HEK293 (cell line): ENCODE data around the gene TMEM150C.

Experiments used
- KLF1 ChIP-seq: fragments of 450-650 bp; formaldehyde crosslinking; IDR thresholded peaks from 2 replicates; pipeline ENCODE4 v1.5.1; 2016; ENCODE audit warnings: missing biosample characterization, missing genetic modification characterization
- RBAK ChIP-seq: fragments of 450-650 bp; formaldehyde crosslinking; IDR thresholded peaks from 2 replicates; pipeline ENCODE4 v1.5.1; 2016; ENCODE audit warnings: missing biosample characterization, missing genetic modification characterization
- REPIN1 ChIP-seq: fragments of 450-650 bp; formaldehyde crosslinking; IDR thresholded peaks from 2 replicates; pipeline ENCODE4 v1.5.1; 2017; ENCODE audit warnings: missing biosample characterization, missing genetic modification characterization, low read depth
- ZNF174 ChIP-seq: fragments of 450-650 bp; formaldehyde crosslinking; IDR thresholded peaks from 2 replicates; pipeline ENCODE4 v1.5.0; 2017; ENCODE audit warnings: missing biosample characterization, mild to moderate bottlenecking, missing genetic modification characterization
- TF ChIP-seq, protein P1 (sequence below): fragments of 450-650 bp; formaldehyde crosslinking; IDR thresholded peaks from 2 replicates; pipeline ENCODE4 v1.5.1; 2016; ENCODE audit warnings: missing biosample characterization, missing genetic modification characterization
- TF ChIP-seq, protein P2 (sequence below): fragments of 450-650 bp; IDR thresholded peaks from 2 replicates; pipeline ENCODE4 v1.5.1; 2018; ENCODE audit warnings: missing biosample characterization, missing genetic modification characterization
- TF ChIP-seq, protein P3 (sequence below): IDR thresholded peaks from 2 replicates; pipeline ENCODE4 v1.6.1; 2011; ENCODE audit warnings: mild to moderate bottlenecking, low read depth, low read length, borderline replicate concordance
- TF ChIP-seq, protein P4 (sequence below): fragments of 450-650 bp; formaldehyde crosslinking; IDR thresholded peaks from 2 replicates; pipeline ENCODE4 v1.5.1; 2016; ENCODE audit warnings: missing biosample characterization, missing genetic modification characterization
- TF ChIP-seq, protein P5 (sequence below): fragments of 450-650 bp; formaldehyde crosslinking; IDR thresholded peaks from 2 replicates; pipeline ENCODE4 v1.5.1; 2016; ENCODE audit warnings: missing biosample characterization, missing genetic modification characterization

DNA sequence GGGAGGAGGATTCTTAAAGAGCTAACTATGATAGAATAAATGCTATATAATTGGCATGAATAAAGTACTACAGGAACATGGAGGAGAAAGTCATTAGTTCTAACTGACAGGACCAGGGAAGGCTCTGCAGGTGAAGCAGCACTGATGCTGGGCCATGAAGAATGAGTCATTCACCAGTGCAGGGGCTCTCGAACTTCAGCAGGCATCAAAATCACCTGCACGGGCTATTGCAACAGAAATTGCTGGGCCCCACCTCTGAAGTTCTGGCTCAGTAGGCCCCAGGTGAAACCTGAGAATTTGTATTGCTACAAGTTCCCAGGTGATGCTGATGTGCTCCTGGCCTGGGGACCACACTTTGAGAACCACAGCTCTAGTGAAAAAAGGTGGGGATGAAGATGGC is 33.7 kb downstream of the TMEM150C start:
- TF ChIP-seq, protein P1, sequence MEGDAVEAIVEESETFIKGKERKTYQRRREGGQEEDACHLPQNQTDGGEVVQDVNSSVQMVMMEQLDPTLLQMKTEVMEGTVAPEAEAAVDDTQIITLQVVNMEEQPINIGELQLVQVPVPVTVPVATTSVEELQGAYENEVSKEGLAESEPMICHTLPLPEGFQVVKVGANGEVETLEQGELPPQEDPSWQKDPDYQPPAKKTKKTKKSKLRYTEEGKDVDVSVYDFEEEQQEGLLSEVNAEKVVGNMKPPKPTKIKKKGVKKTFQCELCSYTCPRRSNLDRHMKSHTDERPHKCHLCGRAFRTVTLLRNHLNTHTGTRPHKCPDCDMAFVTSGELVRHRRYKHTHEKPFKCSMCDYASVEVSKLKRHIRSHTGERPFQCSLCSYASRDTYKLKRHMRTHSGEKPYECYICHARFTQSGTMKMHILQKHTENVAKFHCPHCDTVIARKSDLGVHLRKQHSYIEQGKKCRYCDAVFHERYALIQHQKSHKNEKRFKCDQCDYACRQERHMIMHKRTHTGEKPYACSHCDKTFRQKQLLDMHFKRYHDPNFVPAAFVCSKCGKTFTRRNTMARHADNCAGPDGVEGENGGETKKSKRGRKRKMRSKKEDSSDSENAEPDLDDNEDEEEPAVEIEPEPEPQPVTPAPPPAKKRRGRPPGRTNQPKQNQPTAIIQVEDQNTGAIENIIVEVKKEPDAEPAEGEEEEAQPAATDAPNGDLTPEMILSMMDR (tag by site-specific recombination), result no peak
- TF ChIP-seq KLF1 (tag by site-specific recombination) (no peak), ZNF174 (tag by site-specific recombination) (no peak), RBAK (tag by site-specific recombination) (no peak), REPIN1 (tag by site-specific recombination) (no peak)
- TF ChIP-seq, protein P2, sequence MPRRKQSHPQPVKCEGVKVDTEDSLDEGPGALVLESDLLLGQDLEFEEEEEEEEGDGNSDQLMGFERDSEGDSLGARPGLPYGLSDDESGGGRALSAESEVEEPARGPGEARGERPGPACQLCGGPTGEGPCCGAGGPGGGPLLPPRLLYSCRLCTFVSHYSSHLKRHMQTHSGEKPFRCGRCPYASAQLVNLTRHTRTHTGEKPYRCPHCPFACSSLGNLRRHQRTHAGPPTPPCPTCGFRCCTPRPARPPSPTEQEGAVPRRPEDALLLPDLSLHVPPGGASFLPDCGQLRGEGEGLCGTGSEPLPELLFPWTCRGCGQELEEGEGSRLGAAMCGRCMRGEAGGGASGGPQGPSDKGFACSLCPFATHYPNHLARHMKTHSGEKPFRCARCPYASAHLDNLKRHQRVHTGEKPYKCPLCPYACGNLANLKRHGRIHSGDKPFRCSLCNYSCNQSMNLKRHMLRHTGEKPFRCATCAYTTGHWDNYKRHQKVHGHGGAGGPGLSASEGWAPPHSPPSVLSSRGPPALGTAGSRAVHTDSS, result no peak
- TF ChIP-seq, protein P3, sequence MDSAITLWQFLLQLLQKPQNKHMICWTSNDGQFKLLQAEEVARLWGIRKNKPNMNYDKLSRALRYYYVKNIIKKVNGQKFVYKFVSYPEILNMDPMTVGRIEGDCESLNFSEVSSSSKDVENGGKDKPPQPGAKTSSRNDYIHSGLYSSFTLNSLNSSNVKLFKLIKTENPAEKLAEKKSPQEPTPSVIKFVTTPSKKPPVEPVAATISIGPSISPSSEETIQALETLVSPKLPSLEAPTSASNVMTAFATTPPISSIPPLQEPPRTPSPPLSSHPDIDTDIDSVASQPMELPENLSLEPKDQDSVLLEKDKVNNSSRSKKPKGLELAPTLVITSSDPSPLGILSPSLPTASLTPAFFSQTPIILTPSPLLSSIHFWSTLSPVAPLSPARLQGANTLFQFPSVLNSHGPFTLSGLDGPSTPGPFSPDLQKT, result no peak
- TF ChIP-seq, protein P4, sequence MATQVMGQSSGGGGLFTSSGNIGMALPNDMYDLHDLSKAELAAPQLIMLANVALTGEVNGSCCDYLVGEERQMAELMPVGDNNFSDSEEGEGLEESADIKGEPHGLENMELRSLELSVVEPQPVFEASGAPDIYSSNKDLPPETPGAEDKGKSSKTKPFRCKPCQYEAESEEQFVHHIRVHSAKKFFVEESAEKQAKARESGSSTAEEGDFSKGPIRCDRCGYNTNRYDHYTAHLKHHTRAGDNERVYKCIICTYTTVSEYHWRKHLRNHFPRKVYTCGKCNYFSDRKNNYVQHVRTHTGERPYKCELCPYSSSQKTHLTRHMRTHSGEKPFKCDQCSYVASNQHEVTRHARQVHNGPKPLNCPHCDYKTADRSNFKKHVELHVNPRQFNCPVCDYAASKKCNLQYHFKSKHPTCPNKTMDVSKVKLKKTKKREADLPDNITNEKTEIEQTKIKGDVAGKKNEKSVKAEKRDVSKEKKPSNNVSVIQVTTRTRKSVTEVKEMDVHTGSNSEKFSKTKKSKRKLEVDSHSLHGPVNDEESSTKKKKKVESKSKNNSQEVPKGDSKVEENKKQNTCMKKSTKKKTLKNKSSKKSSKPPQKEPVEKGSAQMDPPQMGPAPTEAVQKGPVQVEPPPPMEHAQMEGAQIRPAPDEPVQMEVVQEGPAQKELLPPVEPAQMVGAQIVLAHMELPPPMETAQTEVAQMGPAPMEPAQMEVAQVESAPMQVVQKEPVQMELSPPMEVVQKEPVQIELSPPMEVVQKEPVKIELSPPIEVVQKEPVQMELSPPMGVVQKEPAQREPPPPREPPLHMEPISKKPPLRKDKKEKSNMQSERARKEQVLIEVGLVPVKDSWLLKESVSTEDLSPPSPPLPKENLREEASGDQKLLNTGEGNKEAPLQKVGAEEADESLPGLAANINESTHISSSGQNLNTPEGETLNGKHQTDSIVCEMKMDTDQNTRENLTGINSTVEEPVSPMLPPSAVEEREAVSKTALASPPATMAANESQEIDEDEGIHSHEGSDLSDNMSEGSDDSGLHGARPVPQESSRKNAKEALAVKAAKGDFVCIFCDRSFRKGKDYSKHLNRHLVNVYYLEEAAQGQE (tag by site-specific recombination), result no peak
- TF ChIP-seq, protein P5, sequence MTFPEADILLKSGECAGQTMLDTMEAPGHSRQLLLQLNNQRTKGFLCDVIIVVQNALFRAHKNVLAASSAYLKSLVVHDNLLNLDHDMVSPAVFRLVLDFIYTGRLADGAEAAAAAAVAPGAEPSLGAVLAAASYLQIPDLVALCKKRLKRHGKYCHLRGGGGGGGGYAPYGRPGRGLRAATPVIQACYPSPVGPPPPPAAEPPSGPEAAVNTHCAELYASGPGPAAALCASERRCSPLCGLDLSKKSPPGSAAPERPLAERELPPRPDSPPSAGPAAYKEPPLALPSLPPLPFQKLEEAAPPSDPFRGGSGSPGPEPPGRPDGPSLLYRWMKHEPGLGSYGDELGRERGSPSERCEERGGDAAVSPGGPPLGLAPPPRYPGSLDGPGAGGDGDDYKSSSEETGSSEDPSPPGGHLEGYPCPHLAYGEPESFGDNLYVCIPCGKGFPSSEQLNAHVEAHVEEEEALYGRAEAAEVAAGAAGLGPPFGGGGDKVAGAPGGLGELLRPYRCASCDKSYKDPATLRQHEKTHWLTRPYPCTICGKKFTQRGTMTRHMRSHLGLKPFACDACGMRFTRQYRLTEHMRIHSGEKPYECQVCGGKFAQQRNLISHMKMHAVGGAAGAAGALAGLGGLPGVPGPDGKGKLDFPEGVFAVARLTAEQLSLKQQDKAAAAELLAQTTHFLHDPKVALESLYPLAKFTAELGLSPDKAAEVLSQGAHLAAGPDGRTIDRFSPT (tag by site-specific recombination), result no peak
